Activated naive CD8-positive, alpha-beta T cell (primary cell): ENCODE data around the gene FAM120A.

Experiments
- H3K27ac Mint-ChIP-seq: one replicate; pipeline ENCODE4 v1.8.0; 2021; ENCODE audit warnings: mixed read lengths
- H3K27me3 Mint-ChIP-seq: one replicate; pipeline ENCODE4 v1.8.0; 2021; ENCODE audit warnings: mixed read lengths
- H3K36me3 Mint-ChIP-seq: one replicate; pipeline ENCODE4 v1.8.0; 2021; ENCODE audit warnings: mixed read lengths
- H3K4me1 Mint-ChIP-seq: one replicate; pipeline ENCODE4 v1.8.0; 2021; ENCODE audit warnings: low read depth, mixed read lengths
- H3K4me3 Mint-ChIP-seq: one replicate; pipeline ENCODE4 v1.8.0; 2021; ENCODE audit warnings: mild to moderate bottlenecking, mixed read lengths
- H3K9me3 Mint-ChIP-seq: one replicate; pipeline ENCODE4 v1.8.0; 2021; ENCODE audit warnings: low read depth, mixed read lengths

The FAM120A gene

GRCh38 chr9:93588641-93589609 lies 137.4 kb downstream of the FAM120A start:
- Mint-ChIP-seq H3K4me1 (peaks cover 55% of the 10 kb centered on the region), H3K36me3 (peaks cover 8% of the 10 kb centered on the region), H3K4me3 (no peak overlapping the region), H3K27me3 (no peaks in the 10 kb centered on the region), H3K27ac (peak overlapping the region; percentile 22), H3K9me3 (no peaks in the 10 kb centered on the region)

DNA sequence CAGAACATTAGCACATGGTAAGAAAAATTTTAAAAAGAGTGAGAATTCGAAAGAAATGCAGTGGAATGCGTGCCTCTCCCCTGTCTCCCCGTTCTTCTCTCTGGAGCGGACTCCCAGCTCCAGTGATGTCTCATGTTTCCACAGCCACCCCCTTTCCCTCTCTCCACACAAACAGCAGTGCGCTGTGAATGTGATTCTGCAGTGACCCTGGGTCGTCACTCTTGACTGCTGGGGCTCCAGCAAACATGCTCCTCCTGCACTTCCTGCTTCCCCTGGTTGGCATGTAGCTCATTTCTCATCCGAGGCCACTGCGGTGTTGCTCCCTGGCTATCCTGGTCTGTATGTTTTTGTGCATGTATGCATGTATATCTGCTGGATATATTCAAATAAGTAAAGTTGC lies 138.2 kb downstream of the FAM120A start:
- no peak overlapping the region for H3K4me3 Mint-ChIP-seq
- H3K4me1 Mint-ChIP-seq = peaks cover 50% of the 10 kb centered on the region
- H3K36me3 Mint-ChIP-seq = peaks cover 3% of the 10 kb centered on the region
- no peaks in the 10 kb centered on the region for H3K9me3 Mint-ChIP-seq
- H3K27ac Mint-ChIP-seq = peak overlapping the region; percentile 22
- no peaks in the 10 kb centered on the region for H3K27me3 Mint-ChIP-seq

DNA sequence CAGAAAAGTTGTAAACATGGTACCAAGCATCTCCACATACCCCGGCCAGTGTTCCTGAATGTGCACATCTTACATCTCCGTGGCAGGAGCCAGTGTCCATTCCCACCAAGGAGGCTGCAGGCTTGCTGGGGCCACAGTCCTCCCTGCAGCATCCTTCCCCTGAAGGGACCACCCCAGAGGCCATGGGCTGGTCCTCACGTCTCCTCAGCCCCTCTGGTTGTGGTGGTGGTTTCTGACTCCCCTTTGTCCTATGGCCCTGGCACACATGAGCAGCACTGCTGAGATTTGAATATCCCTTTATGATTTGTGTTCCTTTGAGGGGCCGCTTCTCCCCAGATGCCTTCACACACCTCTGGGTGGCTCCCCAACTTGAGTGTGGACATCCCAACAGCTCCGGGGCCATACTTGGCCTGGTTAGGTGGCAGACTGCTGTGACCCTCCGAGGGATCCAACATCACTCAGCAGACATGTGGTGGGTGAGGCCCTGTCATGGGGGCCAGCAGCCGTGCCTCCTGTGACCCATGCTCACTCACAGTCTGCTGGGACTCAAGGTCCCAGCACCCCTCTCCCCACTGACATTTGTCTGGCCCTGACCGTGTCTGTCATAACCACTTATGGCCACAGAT lies 139.2 kb downstream of the FAM120A start:
- H3K27me3 Mint-ChIP-seq = no peaks in the 10 kb centered on the region
- H3K9me3 Mint-ChIP-seq = no peaks in the 10 kb centered on the region
- no peaks in the 10 kb centered on the region for H3K36me3 Mint-ChIP-seq
- no peak overlapping the region for H3K4me3 Mint-ChIP-seq
- peak overlapping the region; percentile 51 for H3K27ac Mint-ChIP-seq
- H3K4me1 Mint-ChIP-seq = peaks cover 49% of the 10 kb centered on the region

GRCh38 chr9:93591301-93592007 lies 140.0 kb downstream of the FAM120A start:
- no peaks in the 10 kb centered on the region for H3K9me3 Mint-ChIP-seq
- H3K4me1 Mint-ChIP-seq = peaks cover 55% of the 10 kb centered on the region
- peak overlapping the region; percentile 58 for H3K27ac Mint-ChIP-seq
- no peaks in the 10 kb centered on the region for H3K27me3 Mint-ChIP-seq
- H3K36me3 Mint-ChIP-seq = no peaks in the 10 kb centered on the region
- H3K4me3 Mint-ChIP-seq = no peak overlapping the region

- no peaks in the 10 kb centered on the region for H3K27me3 Mint-ChIP-seq
- H3K9me3 Mint-ChIP-seq = no peaks in the 10 kb centered on the region
- no peaks in the 10 kb centered on the region for H3K36me3 Mint-ChIP-seq
- peak overlapping the region; percentile 58 for H3K27ac Mint-ChIP-seq
- peaks cover 49% of the 10 kb centered on the region for H3K4me1 Mint-ChIP-seq
- no peak overlapping the region for H3K4me3 Mint-ChIP-seq
These were observed 140.6 kb downstream of the FAM120A start for GRCh38 chr9:93592008-93592642.

GRCh38 chr9:93592643-93593021 lies 141.1 kb downstream of the FAM120A start:
- Mint-ChIP-seq H3K27me3 (no peaks in the 10 kb centered on the region), H3K4me3 (no peak overlapping the region), H3K27ac (no peak overlapping the region), H3K4me1 (peaks cover 53% of the 10 kb centered on the region), H3K9me3 (no peaks in the 10 kb centered on the region), H3K36me3 (no peaks in the 10 kb centered on the region)

DNA sequence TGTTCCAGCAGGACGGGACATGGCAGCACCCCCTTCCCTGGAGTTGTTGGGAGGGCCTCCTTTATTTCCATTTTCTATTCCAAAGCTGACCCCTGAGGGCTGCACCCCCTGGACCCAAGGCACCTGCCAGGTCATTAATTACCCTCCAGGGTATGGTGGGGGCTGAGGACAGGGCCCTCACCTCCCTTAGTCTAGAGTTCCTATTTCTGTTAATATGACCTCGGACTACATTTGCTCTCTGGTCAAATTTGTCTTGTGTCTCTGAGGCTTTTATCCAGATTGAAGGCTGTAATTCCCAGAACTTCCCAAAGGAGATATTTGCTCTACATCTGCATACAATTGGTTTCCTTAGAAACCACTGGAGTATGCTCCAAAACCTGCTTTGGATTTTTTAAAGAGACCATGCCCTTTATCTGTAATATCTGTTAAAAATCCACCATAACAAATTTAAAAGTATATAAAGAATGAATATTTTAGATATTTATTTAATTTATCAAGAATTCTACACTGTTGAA lies 141.7 kb downstream of the FAM120A start:
- Mint-ChIP-seq H3K27me3 (no peaks in the 10 kb centered on the region), H3K4me1 (peaks cover 56% of the 10 kb centered on the region), H3K36me3 (no peaks in the 10 kb centered on the region), H3K27ac (no peak overlapping the region), H3K4me3 (no peak overlapping the region), H3K9me3 (no peaks in the 10 kb centered on the region)

- no peaks in the 10 kb centered on the region for H3K27me3 Mint-ChIP-seq
These were observed 142.7 kb downstream of the FAM120A start for GRCh38 chr9:93594041-93594756.

DNA sequence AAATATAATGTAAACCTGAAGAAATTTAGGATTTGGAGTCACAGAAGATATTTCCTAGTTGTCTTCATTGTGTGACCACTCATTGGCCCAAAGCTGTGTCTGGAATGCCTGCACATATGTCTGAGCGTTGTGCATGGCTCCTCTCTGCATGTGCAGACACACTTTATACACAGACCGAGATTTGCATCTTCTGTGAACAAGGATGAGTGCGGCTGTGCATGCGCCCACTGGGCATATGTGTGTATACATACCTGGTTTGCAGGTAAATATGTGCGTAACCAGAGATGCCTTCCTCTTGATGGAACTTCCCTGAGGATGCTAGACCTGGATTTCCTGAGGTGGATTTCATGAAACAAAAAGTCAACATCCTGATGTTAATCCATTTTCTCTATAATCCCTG lies 144.0 kb downstream of the FAM120A start:
- H3K4me3 Mint-ChIP-seq = no peak overlapping the region
- H3K36me3 Mint-ChIP-seq = no peaks in the 10 kb centered on the region
- no peaks in the 10 kb centered on the region for H3K9me3 Mint-ChIP-seq
- no peaks in the 10 kb centered on the region for H3K27me3 Mint-ChIP-seq
- H3K4me1 Mint-ChIP-seq = peaks cover 59% of the 10 kb centered on the region
- H3K27ac Mint-ChIP-seq = no peak overlapping the region

More at GRCh38 chr9:93594041-93594756, 142.7 kb downstream of the FAM120A start:
- H3K27ac Mint-ChIP-seq = no peak overlapping the region
- peaks cover 58% of the 10 kb centered on the region for H3K4me1 Mint-ChIP-seq
- no peak overlapping the region for H3K4me3 Mint-ChIP-seq
- H3K9me3 Mint-ChIP-seq = no peaks in the 10 kb centered on the region
- H3K36me3 Mint-ChIP-seq = no peaks in the 10 kb centered on the region

- H3K27ac Mint-ChIP-seq = no peak overlapping the region
- no peaks in the 10 kb centered on the region for H3K9me3 Mint-ChIP-seq
- H3K36me3 Mint-ChIP-seq = no peaks in the 10 kb centered on the region
- H3K27me3 Mint-ChIP-seq = no peaks in the 10 kb centered on the region
- H3K4me3 Mint-ChIP-seq = no peak overlapping the region
- peaks cover 59% of the 10 kb centered on the region for H3K4me1 Mint-ChIP-seq
These were observed 144.4 kb downstream of the FAM120A start for GRCh38 chr9:93595861-93596365.

DNA sequence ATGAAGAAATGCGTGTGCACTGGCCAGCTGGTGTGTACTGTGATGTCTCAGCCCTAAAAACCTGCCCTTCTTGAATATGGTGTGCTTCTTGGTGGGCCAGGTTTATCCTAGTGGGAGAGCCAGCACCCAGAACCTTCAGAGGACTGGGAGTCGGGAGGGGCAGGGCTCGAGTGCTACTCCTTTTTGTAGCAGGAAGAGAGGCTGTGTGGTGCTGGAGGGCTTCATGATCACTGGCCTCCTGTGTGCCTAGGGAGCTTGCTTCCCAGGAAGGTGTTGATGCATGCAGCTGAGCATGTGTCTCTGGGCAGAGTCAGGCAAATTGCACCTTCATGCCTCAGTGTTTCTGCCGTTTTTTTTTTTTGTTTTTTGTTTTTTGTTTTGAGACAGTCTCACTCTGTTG lies 144.9 kb downstream of the FAM120A start:
- Mint-ChIP-seq H3K36me3 (no peaks in the 10 kb centered on the region), H3K4me1 (peaks cover 60% of the 10 kb centered on the region), H3K27ac (no peak overlapping the region), H3K27me3 (no peaks in the 10 kb centered on the region), H3K4me3 (no peak overlapping the region), H3K9me3 (no peaks in the 10 kb centered on the region)

- peaks cover 64% of the 10 kb centered on the region for H3K4me1 Mint-ChIP-seq
- no peak overlapping the region for H3K27ac Mint-ChIP-seq
- no peak overlapping the region for H3K4me3 Mint-ChIP-seq
- no peaks in the 10 kb centered on the region for H3K27me3 Mint-ChIP-seq
- H3K36me3 Mint-ChIP-seq = no peaks in the 10 kb centered on the region
- H3K9me3 Mint-ChIP-seq = no peaks in the 10 kb centered on the region
These were observed 145.7 kb downstream of the FAM120A start for GRCh38 chr9:93597142-93597706.

DNA sequence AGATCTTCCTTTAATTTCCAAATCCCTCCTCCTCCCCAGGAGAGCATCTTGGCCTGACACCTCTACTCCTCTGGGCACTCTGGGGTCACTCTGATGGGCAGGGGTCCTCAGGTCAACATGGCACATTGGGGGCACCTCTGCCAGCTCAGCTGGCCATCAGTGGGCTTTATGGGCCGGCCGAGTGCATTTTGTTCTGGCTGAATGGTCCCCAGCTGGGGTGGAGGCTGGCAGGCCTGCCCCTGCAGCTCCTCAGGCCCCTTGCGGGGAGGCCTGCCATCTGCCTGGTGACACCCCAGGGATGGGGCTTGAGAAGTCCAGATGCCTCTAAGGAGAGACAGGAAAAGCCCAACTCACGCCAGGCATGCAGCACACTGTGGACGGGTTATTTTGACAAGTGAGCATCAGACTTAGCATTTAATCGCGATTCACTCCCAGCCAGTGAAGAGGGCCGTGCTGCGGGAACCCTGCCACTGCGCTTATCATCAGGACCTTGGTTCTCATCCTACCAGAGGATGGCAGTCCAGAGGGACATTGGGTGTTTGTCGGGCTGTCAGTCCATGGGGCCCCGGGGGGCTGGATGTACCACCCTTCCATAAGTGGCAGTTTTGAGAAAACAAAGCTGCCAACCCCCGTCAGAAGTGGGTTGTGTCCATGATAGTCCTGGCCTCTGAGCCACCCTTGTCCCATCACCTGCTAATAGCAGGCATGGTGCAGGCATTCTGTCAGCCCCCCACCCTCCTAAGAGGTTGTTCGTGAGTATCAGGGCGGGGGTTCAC lies 146.6 kb downstream of the FAM120A start:
- Mint-ChIP-seq H3K4me1 (peaks cover 60% of the 10 kb centered on the region), H3K4me3 (peak overlapping the region; percentile 62), H3K27me3 (no peaks in the 10 kb centered on the region), H3K9me3 (no peaks in the 10 kb centered on the region), H3K27ac (no peak overlapping the region), H3K36me3 (no peaks in the 10 kb centered on the region)
